Measurements from ENCODE around the gene FAAP20.

DNA sequence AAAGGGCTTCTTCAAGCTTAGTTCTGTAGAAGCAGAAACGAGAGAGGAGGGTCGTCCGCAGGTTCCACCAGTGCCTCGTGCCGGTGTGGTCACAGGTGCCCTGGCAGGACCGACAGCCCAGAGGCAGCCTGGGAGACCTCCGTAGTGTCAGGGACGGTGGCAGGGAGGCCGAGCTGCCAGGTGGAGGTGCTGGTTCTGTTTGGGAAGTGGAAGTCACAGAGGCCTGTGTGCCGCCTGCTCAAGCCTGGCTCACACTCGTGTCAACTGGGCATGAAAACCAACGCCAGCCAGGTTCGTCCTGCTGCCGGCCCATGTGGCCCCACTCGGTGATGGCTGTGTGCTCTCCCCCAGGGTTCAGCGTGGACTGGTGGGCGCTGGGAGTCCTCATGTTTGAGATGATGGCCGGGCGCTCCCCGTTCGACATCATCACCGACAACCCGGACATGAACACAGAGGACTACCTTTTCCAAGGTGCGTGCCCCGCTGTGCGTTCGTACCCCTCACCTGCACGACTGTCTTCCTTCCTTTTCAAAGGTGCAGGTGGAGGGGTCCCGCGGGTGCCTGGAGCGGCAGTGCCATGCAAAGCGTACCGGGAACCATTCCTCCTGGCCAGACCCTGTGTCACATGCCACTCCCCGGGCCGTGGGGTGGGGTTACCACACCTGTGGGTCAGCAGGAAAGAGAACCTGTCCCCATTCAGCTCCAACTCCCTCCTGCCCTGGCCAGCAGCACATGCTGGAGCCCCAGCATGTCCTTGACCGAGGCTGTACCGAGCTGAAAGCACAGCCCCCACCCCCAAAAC lies 20.8 kb downstream of the FAAP20 start:
- TF ChIP-seq EZH2 (IDR thresholded peaks at IDR 0.05; ENCODE audit: borderline replicate concordance, low read depth, low read length, severe bottlenecking), result no peak
- TF ChIP-seq, protein P1, sequence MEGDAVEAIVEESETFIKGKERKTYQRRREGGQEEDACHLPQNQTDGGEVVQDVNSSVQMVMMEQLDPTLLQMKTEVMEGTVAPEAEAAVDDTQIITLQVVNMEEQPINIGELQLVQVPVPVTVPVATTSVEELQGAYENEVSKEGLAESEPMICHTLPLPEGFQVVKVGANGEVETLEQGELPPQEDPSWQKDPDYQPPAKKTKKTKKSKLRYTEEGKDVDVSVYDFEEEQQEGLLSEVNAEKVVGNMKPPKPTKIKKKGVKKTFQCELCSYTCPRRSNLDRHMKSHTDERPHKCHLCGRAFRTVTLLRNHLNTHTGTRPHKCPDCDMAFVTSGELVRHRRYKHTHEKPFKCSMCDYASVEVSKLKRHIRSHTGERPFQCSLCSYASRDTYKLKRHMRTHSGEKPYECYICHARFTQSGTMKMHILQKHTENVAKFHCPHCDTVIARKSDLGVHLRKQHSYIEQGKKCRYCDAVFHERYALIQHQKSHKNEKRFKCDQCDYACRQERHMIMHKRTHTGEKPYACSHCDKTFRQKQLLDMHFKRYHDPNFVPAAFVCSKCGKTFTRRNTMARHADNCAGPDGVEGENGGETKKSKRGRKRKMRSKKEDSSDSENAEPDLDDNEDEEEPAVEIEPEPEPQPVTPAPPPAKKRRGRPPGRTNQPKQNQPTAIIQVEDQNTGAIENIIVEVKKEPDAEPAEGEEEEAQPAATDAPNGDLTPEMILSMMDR (IDR thresholded peaks at IDR 0.05; ENCODE audit: extremely low read depth in 1 of 2, insufficient read depth in 1 of 2, low read depth in 1 of 2, low read length in 2 of 2), result no peak
- TF ChIP-seq JUN (IDR thresholded peaks at IDR 0.05; ENCODE audit: borderline replicate concordance, insufficient read depth, insufficient read length, low read depth), result no peak
- no peak for TF ChIP-seq POLR2A (IDR thresholded peaks at IDR 0.05; ENCODE audit: low read depth, low read length)
- TF ChIP-seq POLR2AphosphoS5 (IDR thresholded peaks at IDR 0.05; ENCODE audit: insufficient read depth, low read depth, low read length), result no peak
- no peak for TF ChIP-seq MYC (IDR thresholded peaks at IDR 0.05; ENCODE audit: low read depth, low read length)
- TF ChIP-seq, protein P2, sequence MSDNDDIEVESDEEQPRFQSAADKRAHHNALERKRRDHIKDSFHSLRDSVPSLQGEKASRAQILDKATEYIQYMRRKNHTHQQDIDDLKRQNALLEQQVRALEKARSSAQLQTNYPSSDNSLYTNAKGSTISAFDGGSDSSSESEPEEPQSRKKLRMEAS (IDR thresholded peaks at IDR 0.05; ENCODE audit: insufficient read depth, insufficient read length), result no peak
- no peak for TF ChIP-seq FOS (IDR thresholded peaks at IDR 0.05; ENCODE audit: borderline replicate concordance, insufficient read depth, low read length)
- TF ChIP-seq GATA2 (IDR thresholded peaks at IDR 0.05; ENCODE audit: insufficient read depth, insufficient read length, low read depth, low read length), result no peak
